HG02798 (cell line): ENCODE measurements around the gene SLC19A1.

Experiments
- ATAC-seq: cut with Tn5 transposase; IDR thresholded peaks from one replicate; pipeline ENCODE4 v1.9.1; 2021; ENCODE audit warnings: mild to moderate bottlenecking; ENCODE audit not compliant: unreplicated experiment, poor library complexity

Gene SLC19A1

GRCh38 chr21:45485686-45486442 is 56.4 kb downstream of the SLC19A1 start:
- ATAC-seq = no peak

GRCh38 chr21:45484318-45484717 is 57.9 kb downstream of the SLC19A1 start:
- no peak for ATAC-seq

- ATAC-seq = no peak
These were observed 59.1 kb downstream of the SLC19A1 start for GRCh38 chr21:45482899-45483821.

- no peak for ATAC-seq
These were observed 60.0 kb downstream of the SLC19A1 start for GRCh38 chr21:45481977-45482898.

- no peak for ATAC-seq
These were observed 60.7 kb downstream of the SLC19A1 start for GRCh38 chr21:45481566-45481965.

- ATAC-seq = no peak
These were observed 61.3 kb downstream of the SLC19A1 start for GRCh38 chr21:45480701-45481500.

- ATAC-seq = no peak
These were observed 62.3 kb downstream of the SLC19A1 start for GRCh38 chr21:45479691-45480675.

- no peak for ATAC-seq
These were observed 63.2 kb downstream of the SLC19A1 start for GRCh38 chr21:45478816-45479669.

- ATAC-seq = no peak
These were observed 64.0 kb downstream of the SLC19A1 start for GRCh38 chr21:45478115-45478801.

GRCh38 chr21:45477176-45478114 is 64.8 kb downstream of the SLC19A1 start:
- ATAC-seq = no peak

GRCh38 chr21:45476582-45476981 is 65.7 kb downstream of the SLC19A1 start:
- no peak for ATAC-seq

- ATAC-seq = no peak
These were observed 66.3 kb downstream of the SLC19A1 start for GRCh38 chr21:45475797-45476570.

GRCh38 chr21:45475004-45475685 is 67.1 kb downstream of the SLC19A1 start:
- ATAC-seq = no peak

GRCh38 chr21:45474323-45474950 is 67.8 kb downstream of the SLC19A1 start:
- no peak for ATAC-seq
